K562 (cell line): ENCODE results near the gene MINDY3. TPM values are rescaled to one million over a fixed set of nuclear protein-coding genes. Genes with fewer than 3 reads are reported as not detected.

Source experiments
- ATAC-seq: fragments of 200-7000 bp; cut with Tn5 transposase; 3 replicates; pipeline ENCODE4 v1.9.1; 2020; ENCODE audit warnings: moderate library complexity
- BruUV-seq: library from RNA; stranded (reverse); fragments of 400-500 nt; replicated peaks from 2 replicates; lab custom pipeline; 2021; lab: Mats Ljungman, UMichigan
- CTCF ChIA-PET: fragments of 300-600 bp; formaldehyde crosslinking; extraction: SDS; loops from one replicate; lab custom pipeline; 2021; ENCODE audit warnings: low intra/inter-chr PET ratio; lab: Yijun Ruan, JAX
- POLR2A ChIA-PET: fragments of 300-600, 350-650 bp; sonication (Branson Sonifier 250); formaldehyde crosslinking; extraction: SDS; loops from one replicate; lab custom pipeline; 2021; ENCODE audit warnings: antibody characterized with exemption, inconsistent platforms; lab: Yijun Ruan, JAX
- DNase-seq, 4 experiments: peaks; one replicate each; pipeline versions ENCODE4 v3.0.0 to v3.0.0-alpha.2; 2011 to 2018; ENCODE audit warnings: low spot score in 3 of 4, mixed read lengths in 3 of 4; ENCODE audit errors: extremely low read depth in 1 of 4
- FAIRE-seq: peaks from 2 replicates; lab custom pipeline; 2011; peaks lifted over from hg19 to GRCh38; lab: Jason Lieb, UNC
- H2AFZ ChIP-seq: 2 replicates; pipeline ENCODE4 v1.6.0; 2011; ENCODE audit warnings: low read depth, low read length, control low read depth, inconsistent platforms
- H3K27ac ChIP-seq: fragments of 200-600 bp; 3 replicates; pipeline ENCODE4 v1.8.0; 2011; ENCODE audit warnings: low read depth, mild to moderate bottlenecking, control low read depth, inconsistent platforms, low read length, moderate library complexity, mixed read lengths; ENCODE audit errors: extremely low read depth
- H3K27me3 ChIP-seq, 2 experiments: fragments of 300-600 bp in 1 of 2; 2 replicates in 1 of 2; 3 replicates in 1 of 2; pipeline versions ENCODE4 v1.6.0 to v1.8.0; 2011; ENCODE audit warnings: inconsistent platforms in 2 of 2, low read length in 2 of 2, mild to moderate bottlenecking in 1 of 2, mixed read lengths in 1 of 2, moderate library complexity in 1 of 2; ENCODE audit not compliant: control insufficient read depth in 2 of 2, insufficient read depth in 2 of 2
- H3K36me3 ChIP-seq: fragments of 300-600 bp; 3 replicates; pipeline ENCODE4 v1.8.0; 2011; ENCODE audit warnings: mild to moderate bottlenecking, low read length, inconsistent platforms; ENCODE audit not compliant: control insufficient read depth, insufficient read depth
- H3K4me1 ChIP-seq, 2 experiments: fragments of 200-600 bp in 1 of 2; replicated peaks in 1 of 2; 2 replicates in 1 of 2; 3 replicates in 1 of 2; pipeline versions ENCODE4 v1.5.1 to v1.8.0; 2011; ENCODE audit warnings: inconsistent platforms in 2 of 2, low read length in 2 of 2, mild to moderate bottlenecking in 1 of 2, mixed read lengths in 1 of 2, moderate library complexity in 1 of 2; ENCODE audit not compliant: control insufficient read depth in 2 of 2, insufficient read depth in 2 of 2
- H3K4me2 ChIP-seq: 2 replicates; pipeline ENCODE4 v1.6.1; 2011; ENCODE audit warnings: low read length, control low read depth, inconsistent platforms, mixed read lengths; ENCODE audit not compliant: insufficient read depth
- H3K4me3 ChIP-seq: fragments of 200-600 bp; sonication (generic), shearing (Covaris generic); 2 replicates; pipeline ENCODE4 v1.5.1; 2016; ENCODE audit warnings: control low read depth, inconsistent platforms
- H3K79me2 ChIP-seq: fragments of 200-600 bp; 3 replicates; pipeline ENCODE4 v1.8.0; 2011; ENCODE audit warnings: low read length, inconsistent platforms; ENCODE audit not compliant: control insufficient read depth, insufficient read depth
- H3K9ac ChIP-seq, 2 experiments: 2 replicates each; pipeline versions ENCODE4 v1.6.0 to v1.6.1; 2011; ENCODE audit warnings: low read depth in 2 of 2, low read length in 2 of 2, control low read depth in 1 of 2, inconsistent platforms in 1 of 2, mild to moderate bottlenecking in 1 of 2, mixed read lengths in 1 of 2; ENCODE audit not compliant: insufficient read depth in 1 of 2
- H3K9me1 ChIP-seq: one replicate; pipeline ENCODE4 v1.6.0; 2011; ENCODE audit warnings: inconsistent platforms, mild to moderate bottlenecking, low read length, moderate library complexity; ENCODE audit not compliant: control insufficient read depth, insufficient read depth
- H3K9me3 ChIP-seq: replicated peaks from 2 replicates; pipeline ENCODE4 v1.5.1; 2011; ENCODE audit warnings: low read depth, low read length, inconsistent platforms; ENCODE audit not compliant: control insufficient read depth, insufficient read depth
- H4K20me1 ChIP-seq: replicated peaks from 2 replicates; pipeline ENCODE4 v1.6.1; 2011; ENCODE audit warnings: low read length, inconsistent platforms, mixed read lengths; ENCODE audit not compliant: control insufficient read depth, insufficient read depth
- HMG20A ChIP-seq: fragments of 450-650 bp; formaldehyde crosslinking; conservative IDR thresholded peaks from 2 replicates; pipeline ENCODE4 v1.4.0; 2020; ENCODE audit warnings: mild to moderate bottlenecking, mixed read lengths
- HSF4 ChIP-seq: fragments of 250-450 bp; sonication (Bioruptor Pico); IDR thresholded peaks from 2 replicates; pipeline ENCODE4 v2.1.2; 2022; ENCODE audit warnings: mild to moderate bottlenecking, moderate library complexity, borderline replicate concordance
- JUNB ChIP-seq: fragments of 450-650 bp; formaldehyde crosslinking; conservative IDR thresholded peaks from 2 replicates; pipeline ENCODE4 v1.4.0; 2020; ENCODE audit warnings: mild to moderate bottlenecking
- NRF1 ChIP-seq, 2 experiments: fragments of 450-650 bp; IDR thresholded peaks in 1 of 2; conservative IDR thresholded peaks in 1 of 2; 2 replicates each; pipeline ENCODE4 v1.6.1; 2014; ENCODE audit warnings: mild to moderate bottlenecking in 2 of 2
- RBFOX2 ChIP-seq: fragments of 200-400 bp; formaldehyde crosslinking; IDR thresholded peaks from 2 replicates; pipeline ENCODE4 v1.6.1; 2017; ENCODE audit warnings: low read depth, mild to moderate bottlenecking, low read length, moderate library complexity
- ZFP1 ChIP-seq: fragments of 450-650 bp; formaldehyde crosslinking; IDR thresholded peaks from 2 replicates; pipeline ENCODE4 v1.4.0; 2020; ENCODE audit warnings: mild to moderate bottlenecking, mixed read lengths
- WGBS: fragments of 100-300 bp; shearing (Covaris generic); methylation state at CpG from one replicate; pipeline ENCODE4 v1.1.6; 2016; ENCODE audit warnings: low coverage, mixed read lengths; ENCODE audit not compliant: insufficient coverage; ENCODE audit errors: missing lambda C conversion rate; 5-methylcytosine and 5-hydroxymethylcytosine counted together
- in situ Hi-C: fragments of 300-500 bp; cut with MboI; formaldehyde crosslinking; loops from 4 replicates; pipeline ENCODE4 v1.15.0; 2018; ENCODE audit warnings: inconsistent platforms, mixed read lengths
- intact Hi-C: fragments of 100-400 bp; cut with micrococcal nuclease; formaldehyde crosslinking; loops from 2 replicates; pipeline ENCODE4 v1.14.2; 2022
- polyA plus RNA-seq, 8 experiments: library from polyadenylated mRNA; depleted of rRNA in 4 of 8; stranded (reverse) in 5 of 8; unstranded in 3 of 8; fragments of >200 nt; fragmentation: Nextera tagmentation in 2 of 8; fragmentation: Illumina TruSeq in 1 of 8; extraction: Ambion mirVana in 2 of 8; extraction: Trizol in 1 of 8; gene quantifications; 2 replicates each; pipeline versions ENCODE4 v1.2.1 to v1.2.3, GENCODE V29; 2011 to 2014; ENCODE audit warnings: inconsistent platforms in 1 of 8, missing spikeins in 1 of 8
- total RNA-seq, 7 experiments: library from RNA; depleted of rRNA in 6 of 7; stranded (reverse); fragments of >200 nt in 6 of 7; fragmentation: Illumina TruSeq in 2 of 7; extraction: Trizol in 2 of 7; gene quantifications; 2 replicates each; pipeline versions ENCODE4 v1.2.1 to v1.2.3, GENCODE V29; 2011 to 2021; ENCODE audit warnings: low replicate concordance in 1 of 7
- TF ChIP-seq, protein P1 (sequence below), 3 experiments: fragments of 200-800 bp in 1 of 3; fragments of 250-450 bp in 1 of 3; fragments of 450-650 bp in 1 of 3; sonication (Bioruptor Pico) in 1 of 3; sonication (Bioruptor generic) in 1 of 3; formaldehyde crosslinking in 1 of 3; IDR thresholded peaks; 2 replicates each; pipeline versions ENCODE4 v1.6.1 to v1.8.0; 2016 to 2022; ENCODE audit warnings: mild to moderate bottlenecking in 2 of 3, missing genetic modification characterization in 2 of 3, missing compliant biosample characterization in 1 of 3, moderate library complexity in 1 of 3
- TF ChIP-seq, protein P2 (sequence below): fragments of 450-650 bp; formaldehyde crosslinking; IDR thresholded peaks from 2 replicates; pipeline ENCODE4 v1.4.0; 2020; ENCODE audit warnings: mild to moderate bottlenecking, mixed read lengths

Gene MINDY3
- total and polyA plus RNA-seq, 9 of the 15 experiments (the other 6 are each of a cell fraction or from before 2014, with no cell fraction given) = 14.0 to 35.9 (median 23.6) TPM

DNA sequence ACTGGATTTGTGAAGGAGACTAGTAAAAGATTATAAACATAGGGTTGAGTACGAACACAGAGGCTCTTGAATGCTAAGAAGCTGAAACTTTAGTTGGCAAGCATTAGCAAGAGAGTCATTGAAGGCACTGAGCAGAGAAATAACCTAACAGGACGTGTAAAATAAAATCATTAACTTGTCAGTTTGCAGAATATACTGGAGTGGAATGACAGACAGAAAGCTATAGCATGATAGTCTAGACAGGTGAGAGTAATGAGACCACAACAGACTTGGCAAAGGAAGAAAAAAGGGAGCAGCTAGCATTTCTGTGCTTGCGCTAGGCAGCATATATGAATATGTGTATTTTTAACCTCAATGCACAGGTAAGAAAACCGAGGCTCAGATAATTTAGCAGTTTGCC is 30.8 kb downstream of the MINDY3 start:
- ChIA-PET CTCF (no interaction called here), POLR2A (interaction anchor here (2.1 kb wide), 1 partner anchor 10 kb away, joined by 5 read pairs; no protein-coding TSS in a partner anchor)
- no peak overlapping the region for H3K4me3 ChIP-seq
- H3K79me2 ChIP-seq = no peaks in the 10 kb centered on the region
- no TSS peak for BruUV-seq
- no peak overlapping the region for H3K27ac ChIP-seq
- 77% methylated on average over 4 of the region's 4 CpGs for WGBS
- H3K9me3 ChIP-seq = no peaks in the 10 kb centered on the region
- H3K4me1 ChIP-seq = no peaks in the 10 kb centered on the region
- in situ Hi-C loops (no loop called here), intact Hi-C loops (loop anchor here (10.0 kb wide), 2 partner anchors 185 to 245 kb away; no protein-coding TSS in a partner anchor)
- ATAC-seq (no peak), FAIRE-seq (no peak), DNase-seq (no peak)
- no peak overlapping the region for H3K4me2 ChIP-seq
- H3K36me3 ChIP-seq = peaks cover 52% of the 10 kb centered on the region
- H3K27me3 ChIP-seq = no peaks in the 10 kb centered on the region
- H4K20me1 ChIP-seq = no peaks in the 10 kb centered on the region
- no peaks in the 10 kb centered on the region for H3K9me1 ChIP-seq
- no peak overlapping the region for H3K9ac ChIP-seq
- no peak overlapping the region for H2AFZ ChIP-seq
- no peak for TF ChIP-seq HSF4
- no peak for TF ChIP-seq JUNB
- TF ChIP-seq NRF1 (conservative IDR thresholded peaks at IDR 0.05 in 1 of 2, IDR thresholded peaks at IDR 0.05 in 1 of 2) = no peak
- TF ChIP-seq, protein P1, sequence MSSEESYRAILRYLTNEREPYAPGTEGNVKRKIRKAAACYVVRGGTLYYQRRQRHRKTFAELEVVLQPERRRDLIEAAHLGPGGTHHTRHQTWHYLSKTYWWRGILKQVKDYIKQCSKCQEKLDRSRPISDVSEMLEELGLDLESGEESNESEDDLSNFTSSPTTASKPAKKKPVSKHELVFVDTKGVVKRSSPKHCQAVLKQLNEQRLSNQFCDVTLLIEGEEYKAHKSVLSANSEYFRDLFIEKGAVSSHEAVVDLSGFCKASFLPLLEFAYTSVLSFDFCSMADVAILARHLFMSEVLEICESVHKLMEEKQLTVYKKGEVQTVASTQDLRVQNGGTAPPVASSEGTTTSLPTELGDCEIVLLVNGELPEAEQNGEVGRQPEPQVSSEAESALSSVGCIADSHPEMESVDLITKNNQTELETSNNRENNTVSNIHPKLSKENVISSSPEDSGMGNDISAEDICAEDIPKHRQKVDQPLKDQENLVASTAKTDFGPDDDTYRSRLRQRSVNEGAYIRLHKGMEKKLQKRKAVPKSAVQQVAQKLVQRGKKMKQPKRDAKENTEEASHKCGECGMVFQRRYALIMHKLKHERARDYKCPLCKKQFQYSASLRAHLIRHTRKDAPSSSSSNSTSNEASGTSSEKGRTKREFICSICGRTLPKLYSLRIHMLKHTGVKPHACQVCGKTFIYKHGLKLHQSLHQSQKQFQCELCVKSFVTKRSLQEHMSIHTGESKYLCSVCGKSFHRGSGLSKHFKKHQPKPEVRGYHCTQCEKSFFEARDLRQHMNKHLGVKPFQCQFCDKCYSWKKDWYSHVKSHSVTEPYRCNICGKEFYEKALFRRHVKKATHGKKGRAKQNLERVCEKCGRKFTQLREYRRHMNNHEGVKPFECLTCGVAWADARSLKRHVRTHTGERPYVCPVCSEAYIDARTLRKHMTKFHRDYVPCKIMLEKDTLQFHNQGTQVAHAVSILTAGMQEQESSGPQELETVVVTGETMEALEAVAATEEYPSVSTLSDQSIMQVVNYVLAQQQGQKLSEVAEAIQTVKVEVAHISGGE (CRISPR knock-in tag; IDR thresholded peaks at IDR 0.05) = no peak
- TF ChIP-seq, protein P2, sequence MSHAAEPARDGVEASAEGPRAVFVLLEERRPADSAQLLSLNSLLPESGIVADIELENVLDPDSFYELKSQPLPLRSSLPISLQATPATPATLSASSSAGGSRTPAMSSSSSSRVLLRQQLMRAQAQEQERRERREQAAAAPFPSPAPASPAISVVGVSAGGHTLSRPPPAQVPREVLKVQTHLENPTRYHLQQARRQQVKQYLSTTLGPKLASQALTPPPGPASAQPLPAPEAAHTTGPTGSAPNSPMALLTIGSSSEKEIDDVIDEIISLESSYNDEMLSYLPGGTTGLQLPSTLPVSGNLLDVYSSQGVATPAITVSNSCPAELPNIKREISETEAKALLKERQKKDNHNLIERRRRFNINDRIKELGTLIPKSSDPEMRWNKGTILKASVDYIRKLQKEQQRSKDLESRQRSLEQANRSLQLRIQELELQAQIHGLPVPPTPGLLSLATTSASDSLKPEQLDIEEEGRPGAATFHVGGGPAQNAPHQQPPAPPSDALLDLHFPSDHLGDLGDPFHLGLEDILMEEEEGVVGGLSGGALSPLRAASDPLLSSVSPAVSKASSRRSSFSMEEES = no peak
- no peak for TF ChIP-seq RBFOX2
- no peak for TF ChIP-seq ZFP1
- no peak for TF ChIP-seq HMG20A (CRISPR knock-in tag)
